Endothelial cell (in vitro differentiated cells): ENCODE results near the gene GLO1. TPM values are rescaled to one million over a fixed set of nuclear protein-coding genes. Genes with fewer than 3 reads are reported as not detected.

Experiments used
- DNase-seq: peaks from one replicate; pipeline ENCODE4 v3.0.0; 2021; ENCODE audit warnings: low spot score
- H3K27ac Mint-ChIP-seq: one replicate; pipeline ENCODE4 v1.8.0; 2021; ENCODE audit warnings: mixed read lengths, inconsistent platforms; ENCODE audit not compliant: unreplicated experiment
- H3K27me3 Mint-ChIP-seq: one replicate; pipeline ENCODE4 v1.8.0; 2021; ENCODE audit warnings: mild to moderate bottlenecking, moderate library complexity, mixed read lengths, inconsistent platforms; ENCODE audit not compliant: unreplicated experiment
- H3K36me3 Mint-ChIP-seq: one replicate; pipeline ENCODE4 v1.8.0; 2021; ENCODE audit warnings: mild to moderate bottlenecking, low read depth, mixed read lengths, inconsistent platforms; ENCODE audit not compliant: unreplicated experiment
- H3K4me1 Mint-ChIP-seq: one replicate; pipeline ENCODE4 v1.8.0; 2021; ENCODE audit warnings: mild to moderate bottlenecking, mixed read lengths, inconsistent platforms; ENCODE audit not compliant: unreplicated experiment
- H3K4me3 Mint-ChIP-seq: one replicate; pipeline ENCODE4 v1.8.0; 2021; ENCODE audit warnings: mild to moderate bottlenecking, mixed read lengths, inconsistent platforms; ENCODE audit not compliant: unreplicated experiment
- H3K9me3 Mint-ChIP-seq: one replicate; pipeline ENCODE4 v1.8.0; 2021; ENCODE audit warnings: mixed read lengths, inconsistent platforms; ENCODE audit not compliant: unreplicated experiment
- total RNA-seq: library from RNA; stranded (reverse); fragmentation: NEBNext Ultra II Directional; extraction: Animal tissue kit (Norgen Biotek cat#: 25700); gene quantifications from one replicate; pipeline ENCODE4 v1.2.1, GENCODE V29; 2021; ENCODE audit not compliant: unreplicated experiment
- TF ChIP-seq, protein P1 (sequence below): fragments of 200-600 bp; sonication (generic); IDR thresholded peaks from one replicate; pipeline ENCODE4 v1.5.0; 2021; ENCODE audit warnings: antibody characterized with exemption; ENCODE audit not compliant: unreplicated experiment

GLO1 gene
- total RNA-seq, 1 donor from 2014 or later = 83.6 TPM

GRCh38 chr6:38687549-38687948 lies 15.4 kb downstream of the GLO1 start:
- DNase-seq = no peak
- Mint-ChIP-seq H3K4me3 (no peak overlapping the region), H3K27ac (no peak overlapping the region), H3K4me1 (no peaks in the 10 kb centered on the region), H3K36me3 (peaks cover 6% of the 10 kb centered on the region), H3K27me3 (no peaks in the 10 kb centered on the region), H3K9me3 (no peaks in the 10 kb centered on the region)
- TF ChIP-seq, protein P1, sequence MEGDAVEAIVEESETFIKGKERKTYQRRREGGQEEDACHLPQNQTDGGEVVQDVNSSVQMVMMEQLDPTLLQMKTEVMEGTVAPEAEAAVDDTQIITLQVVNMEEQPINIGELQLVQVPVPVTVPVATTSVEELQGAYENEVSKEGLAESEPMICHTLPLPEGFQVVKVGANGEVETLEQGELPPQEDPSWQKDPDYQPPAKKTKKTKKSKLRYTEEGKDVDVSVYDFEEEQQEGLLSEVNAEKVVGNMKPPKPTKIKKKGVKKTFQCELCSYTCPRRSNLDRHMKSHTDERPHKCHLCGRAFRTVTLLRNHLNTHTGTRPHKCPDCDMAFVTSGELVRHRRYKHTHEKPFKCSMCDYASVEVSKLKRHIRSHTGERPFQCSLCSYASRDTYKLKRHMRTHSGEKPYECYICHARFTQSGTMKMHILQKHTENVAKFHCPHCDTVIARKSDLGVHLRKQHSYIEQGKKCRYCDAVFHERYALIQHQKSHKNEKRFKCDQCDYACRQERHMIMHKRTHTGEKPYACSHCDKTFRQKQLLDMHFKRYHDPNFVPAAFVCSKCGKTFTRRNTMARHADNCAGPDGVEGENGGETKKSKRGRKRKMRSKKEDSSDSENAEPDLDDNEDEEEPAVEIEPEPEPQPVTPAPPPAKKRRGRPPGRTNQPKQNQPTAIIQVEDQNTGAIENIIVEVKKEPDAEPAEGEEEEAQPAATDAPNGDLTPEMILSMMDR = no peak

DNA sequence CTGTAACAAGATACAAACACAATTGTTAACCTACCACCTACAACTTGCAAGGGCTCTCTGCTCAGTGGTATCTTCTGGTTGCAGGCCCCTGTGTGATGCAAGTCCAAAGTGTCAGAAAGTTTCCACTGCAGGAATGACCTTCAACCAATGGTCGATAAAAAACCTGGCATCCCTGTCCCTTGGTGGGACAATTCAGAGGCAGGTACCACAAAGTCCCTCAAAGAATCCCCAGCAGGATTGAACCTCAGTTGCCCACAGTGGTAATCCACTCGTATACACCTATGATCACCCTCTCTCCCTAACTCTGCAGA lies 15.9 kb downstream of the GLO1 start:
- Mint-ChIP-seq H3K4me3 (no peak overlapping the region), H3K27me3 (no peaks in the 10 kb centered on the region), H3K27ac (no peak overlapping the region), H3K9me3 (no peaks in the 10 kb centered on the region), H3K4me1 (no peaks in the 10 kb centered on the region), H3K36me3 (peaks cover 6% of the 10 kb centered on the region)
- no peak for DNase-seq
- TF ChIP-seq, protein P1 = no peak

- no peak overlapping the region for H3K27ac Mint-ChIP-seq
- no peak for DNase-seq
- H3K36me3 Mint-ChIP-seq = peaks cover 6% of the 10 kb centered on the region
- TF ChIP-seq, protein P1 = no peak
- H3K4me3 Mint-ChIP-seq = no peak overlapping the region
- H3K9me3 Mint-ChIP-seq = no peaks in the 10 kb centered on the region
- H3K27me3 Mint-ChIP-seq = no peaks in the 10 kb centered on the region
- H3K4me1 Mint-ChIP-seq = no peaks in the 10 kb centered on the region
These were observed 16.5 kb downstream of the GLO1 start for GRCh38 chr6:38686270-38687042.

DNA sequence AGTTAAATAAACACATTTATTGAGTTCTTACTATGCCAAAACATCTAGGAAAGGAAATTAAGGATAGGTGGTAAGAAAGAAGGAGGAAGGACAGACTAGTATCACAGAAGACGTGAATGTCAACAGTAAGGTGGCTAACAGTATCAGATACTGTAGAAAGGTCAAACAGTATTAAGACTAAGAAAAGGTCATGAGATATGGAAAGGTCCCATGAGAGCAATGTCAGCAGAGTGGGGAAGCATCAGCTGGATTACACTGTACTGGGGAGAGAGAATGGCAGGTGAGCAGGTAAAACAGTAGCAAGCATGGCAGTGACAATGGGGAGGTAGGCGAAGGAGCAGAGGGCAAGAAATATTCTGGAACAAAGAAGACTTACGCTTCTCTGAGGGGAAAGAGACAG lies 18.0 kb downstream of the GLO1 start:
- H3K4me3 Mint-ChIP-seq = no peak overlapping the region

DNA sequence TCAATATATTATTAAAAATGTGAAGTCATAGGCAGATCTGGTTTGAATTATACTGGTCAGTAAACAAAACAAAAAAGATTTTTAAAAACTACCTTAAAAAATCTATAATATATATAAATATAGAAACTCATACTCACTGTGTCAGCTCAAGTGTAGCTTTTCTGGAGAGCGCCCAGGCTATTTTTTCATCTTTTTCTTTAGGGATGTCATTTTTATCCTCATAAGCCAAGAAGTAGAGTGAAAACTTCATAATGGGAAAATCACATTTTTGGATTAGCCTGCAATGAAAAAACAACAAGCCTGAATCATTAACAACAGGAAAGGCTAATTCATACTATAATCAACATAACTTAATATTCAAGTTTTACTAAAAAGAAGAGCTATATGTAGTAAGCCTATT lies 18.7 kb downstream of the GLO1 start:
- H3K4me3 Mint-ChIP-seq = no peak overlapping the region
- H3K27me3 Mint-ChIP-seq = no peaks in the 10 kb centered on the region
- H3K36me3 Mint-ChIP-seq = peaks cover 6% of the 10 kb centered on the region
- TF ChIP-seq, protein P1 = no peak
- no peaks in the 10 kb centered on the region for H3K4me1 Mint-ChIP-seq
- H3K27ac Mint-ChIP-seq = no peak overlapping the region
- H3K9me3 Mint-ChIP-seq = no peaks in the 10 kb centered on the region
- no peak for DNase-seq

More for the DNA sequence above, 18.0 kb downstream of the GLO1 start:
- no peaks in the 10 kb centered on the region for H3K4me1 Mint-ChIP-seq
- no peak for DNase-seq
- H3K27me3 Mint-ChIP-seq = no peaks in the 10 kb centered on the region
- H3K9me3 Mint-ChIP-seq = no peaks in the 10 kb centered on the region
- no peak overlapping the region for H3K27ac Mint-ChIP-seq
- peaks cover 6% of the 10 kb centered on the region for H3K36me3 Mint-ChIP-seq
- TF ChIP-seq, protein P1 = no peak
